HG02973 (cell line): ENCODE results near the gene VOPP1.
A peak's percentile ranks its signal among the peaks of the same experiment; 100 is the strongest.
"Not testable (repeated sequence)": the region's sequence is repeated elsewhere in the genome, so short reads cannot be mapped to it uniquely, and the experiment has no call there.

Experiments used
- ATAC-seq: cut with Tn5 transposase; IDR thresholded peaks from one replicate; pipeline ENCODE4 v1.9.1; 2021; ENCODE audit warnings: moderate library complexity; ENCODE audit not compliant: unreplicated experiment

The VOPP1 gene

DNA sequence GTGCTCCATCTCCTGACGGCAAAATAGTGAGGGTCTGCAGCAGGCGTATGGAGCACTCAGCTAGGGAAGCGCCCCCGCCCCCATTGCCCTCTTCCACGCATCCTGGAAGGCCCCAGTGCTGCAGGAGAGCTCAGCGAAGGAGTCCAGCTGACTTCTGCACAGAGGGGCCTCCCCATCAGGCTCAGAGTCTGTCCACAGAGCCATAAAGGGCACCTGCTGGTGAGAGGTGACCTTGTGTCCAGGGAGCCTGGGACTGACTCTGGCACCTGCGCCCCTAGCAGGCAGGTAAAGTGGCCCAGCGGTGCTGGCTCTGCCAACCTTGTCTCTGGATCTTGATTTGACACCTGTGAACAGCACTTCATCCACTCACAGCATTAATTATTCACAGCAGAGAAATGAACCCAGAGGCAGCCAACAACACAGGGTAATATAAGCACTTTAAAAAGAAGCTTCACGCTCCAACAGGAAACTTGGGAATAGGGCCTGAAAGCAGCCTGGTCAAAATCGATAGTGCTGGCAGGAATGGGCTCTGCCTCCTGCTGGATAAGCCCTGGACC is 59.6 kb downstream of the VOPP1 start:
- no peak for ATAC-seq

DNA sequence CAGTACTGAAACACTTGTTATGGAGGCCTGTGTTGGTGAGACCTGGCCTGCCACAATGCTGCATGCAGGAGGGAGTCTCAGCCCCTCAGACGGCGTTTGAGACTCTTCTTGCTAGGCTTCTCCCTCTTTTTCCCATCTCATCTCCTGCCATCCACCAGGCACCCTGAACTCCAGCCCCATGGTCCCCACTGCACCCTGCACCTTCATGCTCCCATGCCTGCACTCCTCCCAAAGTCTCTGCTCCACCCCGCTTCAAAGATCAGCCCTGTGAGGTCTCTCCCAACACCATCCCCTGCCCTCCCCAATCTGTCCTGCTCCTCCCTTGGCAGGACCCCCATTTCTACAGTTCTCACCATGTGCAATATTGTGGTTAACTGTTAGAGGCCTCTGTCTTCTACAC is 61.7 kb downstream of the VOPP1 start:
- ATAC-seq, result no peak

DNA sequence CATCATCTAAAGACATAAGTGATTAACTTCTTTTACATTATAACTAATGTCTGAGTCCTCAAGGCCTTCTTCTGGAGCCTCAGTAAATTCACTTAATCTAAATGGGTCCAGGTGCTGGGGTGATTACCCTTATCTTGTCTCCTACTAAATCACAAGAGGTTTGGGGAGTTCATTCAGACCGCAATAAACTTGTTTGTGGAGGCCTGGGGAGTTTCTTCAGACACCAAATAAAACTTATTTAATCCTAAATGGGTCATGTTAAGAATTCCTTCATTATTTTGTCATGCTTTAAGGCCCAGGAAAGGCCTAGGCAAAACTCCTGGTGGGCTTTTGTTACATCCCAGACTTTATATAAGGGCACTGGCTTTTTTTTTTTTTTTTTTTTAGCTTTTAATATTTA is 62.1 kb downstream of the VOPP1 start:
- not testable (repeated sequence) for ATAC-seq

DNA sequence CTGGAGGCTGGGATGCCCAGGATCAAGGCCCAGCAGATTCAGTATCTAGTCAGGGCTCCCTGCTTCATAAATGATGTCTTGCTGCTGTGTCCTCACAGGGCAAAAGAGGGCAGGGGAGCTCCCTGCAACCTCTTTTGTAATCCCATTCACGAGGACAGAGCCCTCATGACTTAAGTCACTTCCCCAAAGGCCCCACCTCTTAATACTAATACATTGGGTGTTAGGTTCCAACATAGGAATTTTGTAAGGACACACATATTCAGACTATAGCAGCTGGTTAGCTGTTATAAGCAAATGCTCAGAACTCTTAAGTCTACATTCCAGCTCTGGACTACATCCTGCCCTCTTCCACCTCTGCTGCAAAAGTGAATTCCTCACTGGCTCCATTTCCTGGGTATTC is 63.0 kb downstream of the VOPP1 start:
- ATAC-seq, result no peak

DNA sequence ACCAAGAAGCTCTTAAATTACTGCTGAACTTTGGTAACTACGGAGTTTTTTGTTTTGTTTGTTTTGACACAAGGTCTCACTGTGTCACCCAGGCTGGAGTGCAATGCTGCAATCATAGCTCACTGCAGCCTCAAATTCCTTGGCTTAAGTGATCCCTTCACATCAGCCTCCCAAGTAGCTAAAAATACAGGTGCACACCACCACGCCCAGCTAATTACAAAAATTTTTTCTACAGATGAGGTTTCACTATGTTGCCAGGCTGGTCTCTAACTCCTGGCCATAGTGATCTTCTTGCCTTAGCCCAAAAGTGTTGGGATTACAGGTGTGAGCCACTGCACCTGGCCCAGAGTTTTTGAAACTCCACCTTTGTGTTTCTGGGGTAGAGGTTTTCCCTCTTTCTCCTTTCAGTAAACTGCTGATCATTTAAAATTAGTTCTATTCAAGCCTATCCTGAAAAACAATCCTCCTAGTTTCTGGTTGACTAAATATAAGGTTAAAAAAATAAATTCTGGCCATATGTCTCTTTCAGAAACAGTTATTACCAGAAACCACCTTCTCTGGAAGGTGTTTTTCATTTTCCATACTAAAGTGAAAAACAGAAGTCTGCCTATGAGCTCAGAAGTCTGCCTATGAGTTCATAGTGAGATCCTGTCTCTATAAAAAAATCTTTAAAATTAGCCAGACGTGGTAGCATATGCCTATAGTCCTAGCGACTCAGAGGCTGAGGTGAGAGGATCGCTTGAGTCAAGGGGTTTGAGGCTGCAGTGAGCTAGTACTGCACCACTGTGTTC is 63.9 kb downstream of the VOPP1 start:
- ATAC-seq, result peak; percentile 58

DNA sequence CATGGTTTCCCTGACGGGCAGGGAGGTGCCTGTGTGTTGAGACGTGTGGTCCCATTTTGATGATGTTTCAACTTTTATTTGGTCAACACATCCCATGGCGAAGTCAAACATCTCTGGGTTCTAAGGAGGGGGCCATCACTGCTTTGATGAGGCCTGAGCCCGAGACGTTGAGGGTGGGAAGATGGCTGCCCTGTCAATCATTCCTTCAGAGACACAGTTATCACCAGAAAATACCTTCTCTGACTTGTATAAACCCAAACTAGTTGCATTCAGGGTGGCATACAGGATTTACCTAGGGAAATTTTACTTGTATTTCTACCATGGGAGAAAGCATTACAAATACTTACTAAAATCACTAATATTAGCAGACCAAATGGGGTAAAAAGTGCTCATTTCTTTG is 64.6 kb downstream of the VOPP1 start:
- no peak for ATAC-seq

DNA sequence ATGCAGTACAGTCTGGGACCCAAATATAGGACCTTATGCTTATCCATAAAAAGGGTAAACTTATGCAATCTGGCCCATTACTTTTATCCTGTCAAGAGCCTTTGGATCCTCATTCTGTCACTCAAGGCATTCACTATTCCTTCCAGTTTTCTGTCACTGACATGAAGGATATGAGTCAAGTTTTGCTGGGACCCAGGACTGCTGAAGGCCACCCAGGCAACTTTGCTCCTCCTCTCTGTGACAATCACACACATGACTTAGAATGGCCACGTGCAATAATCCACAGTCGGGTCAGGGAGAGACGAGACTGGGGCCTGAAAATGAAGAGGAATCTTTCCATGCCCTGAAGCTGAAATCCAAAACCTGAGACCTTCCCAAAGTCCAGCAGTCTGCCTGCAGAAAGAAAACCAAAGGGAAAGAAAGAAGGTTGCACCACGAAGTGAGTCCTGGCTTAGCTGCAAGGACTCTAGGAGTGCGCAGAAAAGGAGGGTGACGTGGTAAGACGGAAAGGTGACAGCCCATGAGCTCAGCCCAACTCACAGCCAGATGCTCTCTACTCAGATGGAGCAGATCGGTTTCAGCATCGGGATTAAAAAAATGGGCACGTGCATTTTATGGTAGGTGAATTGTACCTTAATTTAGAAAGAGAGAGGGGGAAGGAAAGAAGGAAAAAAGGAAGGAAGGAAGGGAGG is 67.2 kb downstream of the VOPP1 start:
- no peak for ATAC-seq

DNA sequence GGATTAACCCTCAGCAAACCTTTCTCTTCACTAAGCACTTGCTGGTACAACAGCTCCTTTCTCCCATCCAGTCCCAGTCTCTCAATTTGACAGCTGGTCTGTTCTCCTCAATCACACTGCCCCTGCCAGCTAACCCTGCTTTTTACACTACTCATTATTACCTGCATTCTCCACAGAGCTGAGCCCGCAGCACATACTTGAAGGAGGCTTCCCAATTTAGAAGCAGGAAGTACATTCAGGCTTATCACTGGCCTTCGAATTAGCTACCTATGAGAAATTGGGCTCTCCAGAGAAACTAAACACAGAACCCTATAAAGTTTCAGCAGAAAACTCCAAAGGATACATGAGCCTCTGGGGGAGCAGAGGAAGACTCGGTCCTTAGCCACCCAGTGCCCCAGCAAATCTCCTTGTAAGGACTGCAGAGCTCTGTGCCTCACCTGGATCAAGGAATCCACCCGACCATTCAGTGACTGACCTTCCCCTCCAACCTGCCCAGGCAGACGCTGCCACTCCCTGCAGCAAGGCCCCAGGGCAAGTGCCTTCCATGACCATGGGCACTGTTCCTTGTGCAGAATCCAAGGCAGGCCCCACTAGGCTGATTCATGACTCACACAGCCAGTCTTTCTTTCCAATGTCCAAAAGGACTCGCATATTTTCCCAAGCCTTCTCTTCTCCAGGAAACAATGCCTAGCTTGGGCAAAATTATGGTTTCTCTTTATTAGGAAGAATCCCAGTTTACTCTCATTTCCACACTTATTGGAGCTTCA is 68.0 kb downstream of the VOPP1 start:
- no peak for ATAC-seq

DNA sequence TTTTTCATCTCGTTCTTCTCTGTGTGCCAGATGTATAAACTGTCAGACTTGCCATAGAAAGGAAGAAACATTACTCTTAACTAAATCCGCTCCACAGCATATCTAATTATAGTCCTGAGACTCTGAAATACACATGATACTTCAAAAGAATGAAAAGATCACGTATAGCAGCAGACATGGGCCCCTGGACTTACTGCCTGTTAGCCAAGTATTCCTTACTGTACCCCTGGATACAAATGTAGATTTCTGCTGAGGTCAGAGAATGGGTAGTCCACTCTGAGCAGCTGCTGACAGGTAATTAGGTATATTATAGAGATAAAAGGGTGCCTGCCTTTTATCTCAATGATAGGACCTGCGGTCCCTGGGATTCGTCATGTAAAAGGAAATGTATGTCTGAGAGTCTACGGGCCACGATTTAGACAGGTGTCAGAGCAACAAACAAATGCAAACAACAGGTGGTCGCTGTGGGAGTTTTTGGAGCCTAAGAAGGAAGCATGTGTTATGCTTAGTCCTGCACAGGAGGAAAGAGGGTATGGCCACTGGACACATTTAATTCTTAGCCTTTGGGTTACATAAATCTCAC is 69.4 kb downstream of the VOPP1 start:
- no peak for ATAC-seq

DNA sequence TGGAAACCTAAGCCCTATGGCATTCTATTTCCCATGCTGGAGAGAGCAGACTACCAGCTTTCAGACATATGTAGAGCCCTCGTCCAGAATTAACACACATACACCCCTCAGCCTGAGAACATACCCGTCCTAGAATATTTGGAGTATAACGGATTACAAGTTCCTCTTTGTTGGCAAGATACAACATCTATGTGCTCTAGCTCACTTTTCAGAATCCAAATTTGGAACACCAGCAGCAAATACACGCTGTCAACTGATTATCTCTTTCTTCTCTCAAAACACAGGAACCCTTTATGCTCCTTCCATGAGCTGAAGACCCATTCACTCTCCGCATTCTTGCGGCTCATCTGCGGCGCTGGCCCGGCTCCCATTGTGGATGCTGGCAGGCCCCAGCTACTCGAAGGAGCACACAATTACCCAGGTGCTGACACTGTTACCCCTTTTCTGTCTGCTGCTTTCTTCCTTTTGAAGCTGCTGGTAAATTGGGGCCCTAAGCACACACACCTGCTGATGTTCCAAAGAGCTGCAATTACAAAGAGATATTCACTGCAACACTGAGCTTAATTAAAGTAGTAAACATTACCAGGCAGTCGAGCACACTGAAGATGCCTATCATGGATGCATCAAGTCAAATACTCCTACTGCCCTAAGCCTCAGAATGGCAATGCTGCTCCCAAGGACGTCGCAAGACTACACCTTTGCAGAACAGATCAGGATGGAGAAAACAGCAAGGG is 70.0 kb downstream of the VOPP1 start:
- no peak for ATAC-seq

DNA sequence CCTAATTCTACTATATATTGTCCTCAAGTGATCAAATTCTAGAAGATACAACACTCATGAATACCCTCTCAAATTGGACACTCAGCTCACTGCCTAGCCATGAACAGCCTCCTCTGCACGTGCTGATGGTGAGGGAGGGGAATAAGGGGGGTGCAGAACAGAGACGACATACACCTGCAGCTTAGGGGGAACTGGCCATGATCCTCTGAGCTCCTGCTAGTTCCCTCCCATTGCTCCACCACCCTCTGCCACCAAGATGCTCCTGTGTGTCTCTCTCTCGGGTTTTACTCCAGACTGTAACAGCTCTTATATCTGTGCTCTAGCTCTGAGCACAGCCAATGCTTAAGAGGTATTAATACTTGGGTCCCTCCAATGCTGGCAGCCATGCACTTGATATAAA is 70.7 kb downstream of the VOPP1 start:
- ATAC-seq, result no peak

DNA sequence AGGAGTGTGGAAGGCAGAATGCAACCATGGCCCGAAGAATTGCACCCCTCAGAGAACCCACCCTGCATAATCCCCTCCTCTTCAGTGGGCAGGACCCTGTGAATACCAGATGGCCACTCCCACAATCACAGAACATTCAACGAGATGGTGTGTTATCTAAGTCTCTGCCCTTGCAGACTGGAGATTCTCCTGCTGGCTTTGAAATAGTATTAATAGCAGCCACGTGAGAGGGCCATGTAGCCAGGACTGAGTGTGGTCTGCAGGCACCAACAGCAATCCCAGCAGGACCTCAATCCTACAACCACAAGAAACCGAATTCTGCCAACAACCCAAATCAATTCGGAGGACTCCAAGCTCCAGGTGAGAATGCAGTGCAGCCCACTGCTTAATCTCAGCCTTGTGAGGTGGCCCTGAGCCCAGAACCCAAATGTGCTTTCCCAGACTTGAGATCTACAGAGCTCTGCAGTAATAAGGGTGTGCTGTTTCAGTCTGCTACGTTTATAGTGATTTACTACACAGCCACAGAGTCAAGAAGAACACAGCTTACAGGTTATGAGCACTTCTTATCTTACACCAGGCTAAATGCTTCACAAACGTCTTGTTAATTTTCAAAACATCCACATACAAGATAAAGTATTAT is 72.1 kb downstream of the VOPP1 start:
- ATAC-seq, result no peak

DNA sequence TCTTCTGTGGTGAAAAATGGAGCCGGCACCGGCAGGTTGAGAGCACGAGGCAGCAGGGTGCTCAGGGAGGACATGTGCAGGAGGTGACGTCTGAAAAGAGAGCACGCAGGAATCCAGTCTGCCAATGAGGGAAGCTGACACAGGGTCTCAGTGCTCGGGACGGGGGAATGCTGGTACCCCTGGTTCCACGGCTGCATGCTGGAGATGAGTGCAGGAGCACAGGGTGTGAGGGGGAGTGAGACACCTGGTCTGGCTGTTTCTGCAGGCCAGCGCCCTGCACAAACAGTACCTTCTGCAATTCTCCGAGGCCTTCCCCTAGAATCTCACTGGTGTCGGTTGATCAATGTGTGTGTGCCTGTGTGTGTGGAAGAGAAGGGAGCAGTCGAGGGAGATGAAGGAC is 72.7 kb downstream of the VOPP1 start:
- ATAC-seq, result no peak

DNA sequence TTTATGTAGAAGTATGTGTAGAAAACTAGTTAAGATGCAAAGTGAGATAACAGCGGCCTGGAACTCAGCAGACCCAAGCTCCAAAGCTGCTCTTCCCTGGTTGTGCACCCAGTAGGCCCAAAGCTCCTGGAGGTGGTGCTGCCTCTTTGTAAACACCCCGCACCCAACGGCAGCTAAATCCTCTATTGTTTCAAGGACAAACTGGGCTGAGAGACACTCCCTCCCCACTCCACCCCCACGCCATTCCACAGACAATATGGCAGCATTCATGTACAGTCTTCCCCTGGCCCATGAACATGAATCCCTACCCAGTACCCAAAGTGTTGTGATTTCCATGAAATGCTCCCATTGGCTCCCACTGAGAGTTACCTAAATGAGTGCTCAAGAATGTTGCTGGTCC is 73.5 kb downstream of the VOPP1 start:
- ATAC-seq, result no peak

DNA sequence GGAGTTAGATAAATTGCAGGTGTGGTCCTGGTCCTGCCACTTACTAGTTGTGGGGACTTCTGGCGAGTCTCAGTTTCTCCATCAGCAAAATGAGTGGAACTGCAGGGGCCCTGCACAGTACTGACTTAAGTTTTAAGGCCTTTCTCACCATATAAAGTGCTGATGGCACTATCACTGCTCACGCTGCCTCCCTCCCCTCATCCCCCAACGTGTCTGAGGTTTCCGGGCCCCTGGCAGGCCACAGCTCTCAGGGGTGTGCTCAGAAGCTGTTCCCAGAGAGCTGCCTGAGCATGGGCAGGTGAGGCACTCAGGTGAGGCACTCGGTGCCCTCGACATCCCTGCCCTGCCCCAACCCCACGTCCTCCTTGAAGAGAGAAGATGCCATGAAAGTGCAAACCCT is 74.2 kb downstream of the VOPP1 start:
- no peak for ATAC-seq

DNA sequence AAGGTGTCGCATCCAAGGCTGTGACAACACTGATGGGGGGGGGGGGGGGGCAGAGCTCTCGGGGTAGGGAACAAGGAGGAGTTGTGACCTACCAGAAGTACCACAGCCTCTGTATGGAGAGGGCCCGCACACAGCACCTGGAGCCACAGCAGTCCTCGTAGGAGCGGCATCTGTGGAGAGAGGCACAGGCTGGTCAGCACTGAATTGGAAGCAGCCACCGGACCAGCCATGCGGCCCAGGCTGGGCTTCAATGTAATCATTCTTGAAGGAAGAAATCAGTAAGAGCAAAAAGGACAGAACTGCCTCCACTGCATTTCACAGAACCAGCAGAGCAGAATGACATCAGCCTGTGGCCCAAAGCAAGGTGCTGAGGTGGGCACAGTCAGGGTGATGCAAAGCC is 74.8 kb downstream of the VOPP1 start:
- ATAC-seq, result no peak

DNA sequence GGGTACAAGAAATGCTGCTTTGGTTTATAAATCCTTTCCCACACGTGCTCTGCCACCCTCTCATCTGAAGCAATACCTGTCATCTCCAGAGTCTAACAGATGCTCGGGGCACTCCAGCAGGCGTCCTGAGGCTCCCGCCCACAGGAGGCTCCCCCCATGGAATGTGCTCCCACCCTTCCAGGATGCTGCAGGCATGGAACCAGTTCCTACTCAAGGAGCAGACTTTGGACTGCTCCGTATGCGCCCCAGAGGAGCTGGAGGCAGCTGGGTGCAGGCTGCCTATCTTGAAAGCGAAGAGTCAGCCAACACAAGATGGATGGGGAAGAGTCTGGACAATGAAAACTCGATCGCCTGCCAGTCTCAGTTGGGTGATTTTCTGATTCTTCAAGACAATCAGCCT is 75.4 kb downstream of the VOPP1 start:
- no peak for ATAC-seq

DNA sequence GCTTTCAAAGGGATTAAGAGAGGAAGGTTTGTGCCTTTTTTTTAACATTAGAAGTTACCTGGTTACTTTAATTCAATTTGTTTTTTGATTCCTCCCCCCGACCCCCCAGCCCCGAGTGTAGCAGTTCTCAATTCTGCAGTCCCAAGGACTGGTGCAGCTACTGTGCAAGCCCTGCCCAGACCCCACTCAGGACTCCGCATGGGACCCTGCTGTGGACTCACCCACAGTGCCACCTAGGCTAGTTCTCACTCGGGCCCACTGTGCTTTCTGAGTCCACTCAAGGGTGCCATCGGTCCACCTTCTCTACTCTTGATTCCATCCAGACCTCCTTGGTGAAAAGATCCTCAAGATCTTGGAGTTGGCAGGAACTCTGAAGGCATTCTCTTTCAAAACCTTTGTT is 77.4 kb downstream of the VOPP1 start:
- ATAC-seq, result no peak

DNA sequence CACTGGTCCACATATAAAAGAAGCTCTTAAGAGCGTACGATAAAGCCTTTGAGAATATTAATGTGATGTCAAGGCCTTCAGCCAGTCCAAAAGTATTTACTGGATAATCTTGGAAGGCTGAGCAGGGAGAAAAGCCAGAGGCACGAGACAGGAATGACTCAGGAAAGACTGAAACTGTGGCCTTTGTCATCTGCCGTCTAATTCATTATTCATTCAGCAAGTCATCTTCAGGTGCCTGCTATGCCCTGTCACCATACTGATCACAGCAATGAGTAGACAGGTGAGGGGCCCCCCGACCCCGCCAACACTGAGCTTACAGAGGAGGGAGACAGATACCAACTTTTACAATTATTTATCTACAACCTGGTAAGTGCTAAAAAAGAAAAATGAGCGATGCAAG is 78.9 kb downstream of the VOPP1 start:
- no peak for ATAC-seq

DNA sequence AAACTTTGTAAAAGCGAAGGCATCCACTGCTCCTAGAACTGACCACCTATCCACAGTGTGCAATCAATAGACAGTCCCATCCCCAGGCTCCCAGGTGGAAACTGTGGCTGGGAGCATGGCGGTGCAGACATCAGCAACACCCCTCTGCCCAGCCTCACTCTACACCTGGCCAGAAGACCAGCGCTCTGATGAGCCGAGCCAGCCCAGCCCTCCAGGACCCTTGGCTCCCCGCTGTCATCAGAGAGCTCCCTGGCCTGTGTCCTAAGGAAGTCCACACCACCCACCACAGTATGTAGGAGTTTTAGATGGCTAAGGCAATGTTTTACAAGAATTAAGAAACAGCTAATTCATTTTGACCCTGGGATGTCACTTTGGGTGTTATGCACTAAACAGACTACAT is 81.0 kb downstream of the VOPP1 start:
- ATAC-seq, result no peak
